ENCODE data around the gene CDKN1C.
"Not testable (repeated sequence)": the region's sequence is repeated elsewhere in the genome, so short reads cannot be mapped to it uniquely, and the experiment has no call there.

Gene CDKN1C

GRCh38 chr11:2922655-2923054 is 37.1 kb upstream of the CDKN1C start:
- DNase-seq: no peak

- no peak for DNase-seq
Observed at GRCh38 chr11:2921742-2922493, 36.3 kb upstream of the CDKN1C start.

DNA sequence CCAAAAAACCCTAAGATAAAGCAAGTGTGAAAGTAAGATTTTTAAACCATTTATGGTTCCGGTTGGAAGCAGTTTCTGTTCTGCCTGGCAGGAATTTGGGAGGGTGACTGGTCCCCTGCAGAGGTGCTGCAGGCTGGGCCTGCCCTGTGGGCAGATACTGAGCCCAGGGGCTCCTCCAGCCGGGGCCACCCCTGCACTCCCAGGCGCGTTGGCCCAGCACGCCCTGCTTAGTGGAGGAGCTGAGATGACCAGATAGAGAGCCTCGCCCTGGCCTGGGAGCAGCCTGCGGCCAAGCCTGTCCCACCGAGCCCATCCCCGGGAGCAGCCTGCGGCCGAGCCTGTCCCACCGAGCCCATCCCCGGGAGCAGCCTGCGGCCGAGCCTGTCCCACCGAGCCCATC is 35.7 kb upstream of the CDKN1C start:
- DNase-seq: no peak

GRCh38 chr11:2920343-2920742 is 34.8 kb upstream of the CDKN1C start:
- DNase-seq: no peak

GRCh38 chr11:2919837-2920236 is 34.3 kb upstream of the CDKN1C start:
- no peak for DNase-seq

GRCh38 chr11:2919188-2919587 is 33.6 kb upstream of the CDKN1C start:
- no peak for DNase-seq

GRCh38 chr11:2917842-2918490 is 32.4 kb upstream of the CDKN1C start:
- DNase-seq: no peak

DNA sequence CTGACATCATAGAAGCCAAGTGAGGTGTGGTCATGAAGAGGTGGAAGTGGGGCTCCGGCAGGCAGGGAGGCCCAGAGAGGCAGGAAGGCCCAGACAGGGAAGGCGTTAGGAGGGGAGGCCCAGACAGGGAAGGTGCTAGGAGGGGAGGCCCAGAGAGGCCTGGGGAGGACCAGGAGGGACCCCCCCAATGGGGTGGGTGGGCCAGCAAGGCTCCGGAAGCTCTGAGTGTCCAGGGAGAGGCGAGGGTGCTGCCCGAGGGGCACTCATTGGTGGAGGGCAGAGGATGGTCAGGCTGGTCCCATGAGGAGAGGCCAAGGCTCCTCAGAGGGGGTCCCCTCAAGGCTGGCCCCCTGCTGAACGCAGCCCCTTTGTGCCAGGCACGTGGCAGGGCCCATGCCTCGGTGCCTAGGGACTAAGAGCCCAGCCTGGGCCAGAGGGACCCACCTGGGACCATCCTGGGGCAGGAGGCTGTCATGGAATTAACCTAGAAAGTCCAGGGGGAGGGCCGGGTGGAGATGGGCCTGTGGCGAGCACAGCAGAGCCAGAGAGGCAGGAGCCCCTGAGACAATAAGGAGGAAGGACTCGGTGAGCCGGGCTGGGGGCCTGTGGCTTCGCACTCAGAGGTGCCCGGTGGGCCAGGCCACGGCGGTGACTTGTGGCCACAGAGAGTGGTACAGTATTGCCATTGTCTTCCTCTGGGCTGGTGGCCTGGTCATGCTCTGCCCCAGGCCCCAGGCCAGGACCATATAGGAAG is 31.5 kb upstream of the CDKN1C start:
- no peak for DNase-seq

- DNase-seq: no peak
Observed at GRCh38 chr11:2916114-2916891, 30.7 kb upstream of the CDKN1C start.

DNA sequence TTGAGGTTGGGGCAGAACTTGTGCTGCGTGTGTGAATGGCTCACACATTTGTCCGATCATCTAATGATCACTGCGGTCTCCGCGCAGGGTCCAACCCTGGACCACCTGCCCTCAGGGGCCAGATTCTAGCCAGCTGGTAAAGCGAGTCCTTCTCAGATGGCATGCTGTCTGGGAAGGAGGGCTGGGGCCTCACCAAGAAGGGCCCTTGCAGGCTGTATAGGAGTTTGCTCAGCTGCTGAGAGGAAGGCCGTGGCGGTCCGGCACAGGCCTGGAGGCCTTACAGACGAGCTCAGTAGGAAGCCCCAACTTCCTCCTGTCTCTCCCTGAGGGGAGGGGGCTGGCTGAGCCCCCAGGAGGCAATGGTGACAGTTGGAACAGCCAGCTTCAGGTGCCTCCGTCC is 29.9 kb upstream of the CDKN1C start:
- DNase-seq: no peak

DNA sequence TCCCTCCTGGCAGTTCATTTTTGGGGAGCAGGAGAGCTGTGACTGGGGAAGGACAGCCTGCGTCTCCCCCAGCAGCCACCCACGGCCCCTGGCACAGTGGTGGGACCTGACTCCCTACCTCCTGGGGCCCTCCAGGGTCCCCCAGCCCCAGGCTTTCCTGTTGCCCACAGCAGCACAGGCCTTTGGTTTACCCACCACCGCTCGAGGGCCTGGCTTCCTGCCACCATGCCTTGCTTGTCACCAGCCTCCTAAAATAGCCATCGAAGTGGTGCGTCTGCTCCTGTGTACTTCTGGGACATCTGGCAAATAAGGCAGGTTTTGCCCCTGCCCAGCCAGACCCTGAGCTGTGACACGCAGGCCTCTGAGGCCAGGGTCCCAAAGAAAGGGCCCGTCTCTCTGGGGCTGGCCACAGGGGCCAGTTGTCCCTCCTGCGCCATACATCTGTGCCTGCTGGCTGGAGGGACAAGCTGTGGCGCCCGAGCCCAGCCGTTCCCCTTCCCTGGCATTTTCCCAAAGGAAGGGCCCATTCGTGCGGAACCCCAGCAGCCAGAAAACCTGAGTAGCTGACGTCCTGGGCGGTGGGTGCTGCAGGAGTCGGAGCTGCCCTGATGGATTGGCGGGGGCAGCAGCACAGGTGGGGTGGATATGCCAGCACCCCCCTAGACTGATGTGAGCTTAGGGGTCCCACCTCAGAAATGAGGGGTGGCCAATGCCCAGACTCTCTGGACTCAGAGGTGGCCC is 29.1 kb upstream of the CDKN1C start:
- no peak for DNase-seq

GRCh38 chr11:2913776-2914175 is 28.2 kb upstream of the CDKN1C start:
- no peak for DNase-seq

- no peak for DNase-seq
Observed at GRCh38 chr11:2913019-2913431, 27.4 kb upstream of the CDKN1C start.

DNA sequence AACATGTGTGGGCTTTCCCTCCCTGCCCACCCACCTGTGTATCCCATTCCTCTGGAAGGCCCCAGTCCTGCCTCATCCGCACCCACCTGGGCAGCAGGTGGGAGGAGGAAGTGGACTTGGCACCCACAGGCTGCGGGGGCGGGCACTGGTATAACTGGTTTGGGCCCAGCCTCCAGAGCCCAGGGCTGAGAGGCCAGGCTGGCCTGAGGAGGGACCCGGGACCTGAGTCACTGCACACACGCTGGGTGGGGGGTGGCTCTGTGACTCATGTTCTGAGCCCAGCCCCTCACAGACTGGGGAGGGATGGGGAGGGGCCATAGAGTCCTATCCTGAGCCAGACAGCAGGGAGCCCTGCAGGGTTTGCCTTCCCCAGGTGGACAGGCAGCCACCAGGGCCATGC is 26.9 kb upstream of the CDKN1C start:
- no peak for DNase-seq

- no peak for DNase-seq
Observed at GRCh38 chr11:2911785-2912391, 26.3 kb upstream of the CDKN1C start.

GRCh38 chr11:2911088-2911784 is 25.7 kb upstream of the CDKN1C start:
- DNase-seq: no peak

DNA sequence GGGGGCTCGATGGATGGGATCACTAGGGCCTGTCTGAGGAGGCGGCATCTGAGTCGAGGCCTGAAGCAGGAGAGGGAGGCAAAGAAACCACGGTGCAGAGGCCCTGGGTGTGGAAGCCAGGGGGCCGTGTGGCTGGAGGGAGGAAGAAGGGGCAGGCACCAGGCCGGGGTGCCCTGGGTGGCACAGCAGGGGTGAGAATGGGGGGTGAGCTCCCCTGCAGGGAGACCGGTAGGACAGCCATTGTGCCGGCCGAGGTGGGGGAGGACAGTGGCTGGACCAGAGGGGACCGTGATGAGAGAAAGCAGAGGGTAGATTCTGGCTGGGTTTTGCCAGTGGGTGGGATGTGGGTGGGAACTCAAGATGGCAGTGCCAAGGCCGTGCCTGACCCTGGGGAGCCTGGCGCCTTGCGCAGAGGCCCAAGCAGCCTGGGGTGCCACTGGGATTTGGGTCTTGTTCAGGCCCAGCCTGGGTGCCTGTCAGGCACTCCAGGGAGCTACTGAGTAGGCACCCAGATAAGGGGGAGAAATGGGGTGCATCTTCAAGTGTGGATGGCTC is 24.9 kb upstream of the CDKN1C start:
- DNase-seq: no peak

GRCh38 chr11:2909133-2909902 is 23.7 kb upstream of the CDKN1C start:
- DNase-seq: no peak

- no peak for DNase-seq
Observed at GRCh38 chr11:2908130-2908529, 22.6 kb upstream of the CDKN1C start.

GRCh38 chr11:2905299-2905698 is 19.7 kb upstream of the CDKN1C start:
- DNase-seq: not testable (repeated sequence)
